Smooth muscle cell (in vitro differentiated cells): ENCODE results near the gene IL1R1. TPM values are rescaled to one million over a fixed set of nuclear protein-coding genes. Genes with fewer than 3 reads are reported as not detected.

Experiments used
- DNase-seq: peaks from one replicate; lab custom pipeline; 2025; ENCODE audit not compliant: unreplicated experiment; lab: John Stamatoyannopoulos, UW
- H2AFZ ChIP-seq: fragments of 200-600 bp; sonication (generic); 2 replicates; pipeline ENCODE4 v1.6.0; 2016; ENCODE audit warnings: antibody characterized with exemption, low read depth, mild to moderate bottlenecking
- H3F3A ChIP-seq: fragments of 200-600 bp; sonication (generic); 2 replicates; pipeline ENCODE4 v1.6.0; 2017; ENCODE audit warnings: antibody characterized with exemption, low read depth
- H3K27ac ChIP-seq: fragments of 200-600 bp; sonication (generic); 2 replicates; pipeline ENCODE4 v1.5.1; 2016; ENCODE audit warnings: low read depth, mild to moderate bottlenecking
- H3K27me3 ChIP-seq: fragments of 200-600 bp; sonication (generic); 2 replicates; pipeline ENCODE4 v1.6.1; 2016; ENCODE audit warnings: low read depth, mild to moderate bottlenecking
- H3K36me3 ChIP-seq: fragments of 200-600 bp; sonication (generic); 2 replicates; pipeline ENCODE4 v1.5.1; 2016; ENCODE audit warnings: low read depth
- H3K4me1 ChIP-seq: fragments of 200-600 bp; sonication (generic); 2 replicates; pipeline ENCODE4 v1.5.1; 2016; ENCODE audit warnings: low read depth
- H3K4me2 ChIP-seq: fragments of 200-600 bp; sonication (generic); 2 replicates; pipeline ENCODE4 v1.6.0; 2016; ENCODE audit warnings: mild to moderate bottlenecking
- H3K4me3 ChIP-seq: fragments of 200-600 bp; sonication (generic); 2 replicates; pipeline ENCODE4 v1.5.1; 2016; ENCODE audit warnings: mild to moderate bottlenecking
- H3K79me2 ChIP-seq: fragments of 200-600 bp; sonication (generic); 2 replicates; pipeline ENCODE4 v1.6.0; 2016; ENCODE audit warnings: low read depth, mild to moderate bottlenecking
- H3K9ac ChIP-seq: fragments of 200-600 bp; sonication (generic); 2 replicates; pipeline ENCODE4 v1.6.0; 2016; ENCODE audit warnings: low read depth
- H3K9me3 ChIP-seq: fragments of 200-600 bp; sonication (generic); replicated peaks from 2 replicates; pipeline ENCODE4 v1.5.1; 2016; ENCODE audit warnings: low read depth
- H4K20me1 ChIP-seq: fragments of 200-600 bp; sonication (generic); 2 replicates; pipeline ENCODE4 v1.6.0; 2016; ENCODE audit warnings: low read depth
- WGBS: methylation state at CpG from one replicate; pipeline ENCODE4 v1.1.7; 2016; ENCODE audit warnings: low lambda C conversion rate; 5-methylcytosine and 5-hydroxymethylcytosine counted together
- polyA plus RNA-seq: library from polyadenylated mRNA; unstranded; fragments of >200 nt; fragmentation: Nextera tagmentation; extraction: Ambion mirVana; gene quantifications from 2 replicates; pipeline ENCODE4 v1.2.1, GENCODE V29; 2016
- total RNA-seq: library from RNA; depleted of rRNA; stranded (reverse); fragments of >200 nt; gene quantifications from 2 replicates; pipeline ENCODE4 v1.2.3, GENCODE V29; 2014
- TF ChIP-seq, protein P1 (sequence below): fragments of 200-600 bp; sonication (generic); IDR thresholded peaks from 2 replicates; pipeline ENCODE4 v1.5.1; 2017; ENCODE audit warnings: borderline replicate concordance, mild to moderate bottlenecking, antibody characterized with exemption; ENCODE audit not compliant: insufficient read depth, poor library complexity, severe bottlenecking

Gene IL1R1
- total and polyA plus RNA-seq, 2 experiments from 2014 or later = 26.8 to 32.4 TPM

DNA sequence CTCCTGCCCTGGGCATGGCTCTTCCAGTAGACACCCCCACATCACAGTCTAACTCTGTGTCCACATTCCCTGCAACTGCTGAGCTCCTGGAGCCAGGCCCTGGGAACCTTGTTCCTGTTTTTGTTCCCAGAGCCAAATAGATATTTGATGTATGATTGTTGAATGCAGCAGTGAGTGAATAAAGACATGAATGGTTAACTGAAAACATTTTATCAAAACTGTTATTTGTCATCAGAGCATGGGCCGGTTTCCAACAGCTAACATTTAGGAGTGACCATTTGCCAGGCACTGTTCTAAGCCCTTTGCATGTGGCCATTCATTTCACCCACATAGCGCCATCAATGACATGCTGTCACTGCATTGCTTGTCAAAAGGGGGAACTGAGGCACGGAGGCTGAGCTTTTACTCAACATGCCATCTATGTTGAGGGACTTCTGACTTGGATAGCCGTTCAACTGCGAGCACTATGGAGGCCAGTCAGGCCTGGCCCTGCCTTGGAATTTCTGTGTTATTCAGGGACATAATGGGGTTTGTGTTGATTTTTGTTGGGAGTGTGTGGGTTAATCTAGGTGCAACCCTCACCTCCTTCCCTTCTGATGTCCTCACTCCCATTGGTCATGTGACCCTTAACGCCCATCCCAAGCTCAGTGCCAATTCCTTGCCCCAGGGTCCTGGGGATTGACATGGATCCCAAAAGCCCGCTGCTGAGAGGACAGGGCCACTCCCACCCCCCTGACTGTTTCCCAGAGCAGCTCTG, 12.6 kb downstream of the IL1R1 start:
- DNase-seq = no peak
- no peaks in the 10 kb centered on the region for H3K9me3 ChIP-seq
- H3K27ac ChIP-seq = peak overlapping the region; percentile 55
- H3K4me2 ChIP-seq = no peak overlapping the region
- TF ChIP-seq, protein P1, sequence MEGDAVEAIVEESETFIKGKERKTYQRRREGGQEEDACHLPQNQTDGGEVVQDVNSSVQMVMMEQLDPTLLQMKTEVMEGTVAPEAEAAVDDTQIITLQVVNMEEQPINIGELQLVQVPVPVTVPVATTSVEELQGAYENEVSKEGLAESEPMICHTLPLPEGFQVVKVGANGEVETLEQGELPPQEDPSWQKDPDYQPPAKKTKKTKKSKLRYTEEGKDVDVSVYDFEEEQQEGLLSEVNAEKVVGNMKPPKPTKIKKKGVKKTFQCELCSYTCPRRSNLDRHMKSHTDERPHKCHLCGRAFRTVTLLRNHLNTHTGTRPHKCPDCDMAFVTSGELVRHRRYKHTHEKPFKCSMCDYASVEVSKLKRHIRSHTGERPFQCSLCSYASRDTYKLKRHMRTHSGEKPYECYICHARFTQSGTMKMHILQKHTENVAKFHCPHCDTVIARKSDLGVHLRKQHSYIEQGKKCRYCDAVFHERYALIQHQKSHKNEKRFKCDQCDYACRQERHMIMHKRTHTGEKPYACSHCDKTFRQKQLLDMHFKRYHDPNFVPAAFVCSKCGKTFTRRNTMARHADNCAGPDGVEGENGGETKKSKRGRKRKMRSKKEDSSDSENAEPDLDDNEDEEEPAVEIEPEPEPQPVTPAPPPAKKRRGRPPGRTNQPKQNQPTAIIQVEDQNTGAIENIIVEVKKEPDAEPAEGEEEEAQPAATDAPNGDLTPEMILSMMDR = no peak
- no peaks in the 10 kb centered on the region for H3K27me3 ChIP-seq
- H4K20me1 ChIP-seq = peaks cover 21% of the 10 kb centered on the region
- H3F3A ChIP-seq = peaks cover 8% of the 10 kb centered on the region
- H3K4me3 ChIP-seq = no peak overlapping the region
- peaks cover 10% of the 10 kb centered on the region for H3K36me3 ChIP-seq
- 77% methylated on average over 7 of the region's 7 CpGs for WGBS
- H3K79me2 ChIP-seq = peaks cover 63% of the 10 kb centered on the region
- no peak overlapping the region for H3K9ac ChIP-seq
- no peaks in the 10 kb centered on the region for H3K4me1 ChIP-seq
- no peak overlapping the region for H2AFZ ChIP-seq

DNA sequence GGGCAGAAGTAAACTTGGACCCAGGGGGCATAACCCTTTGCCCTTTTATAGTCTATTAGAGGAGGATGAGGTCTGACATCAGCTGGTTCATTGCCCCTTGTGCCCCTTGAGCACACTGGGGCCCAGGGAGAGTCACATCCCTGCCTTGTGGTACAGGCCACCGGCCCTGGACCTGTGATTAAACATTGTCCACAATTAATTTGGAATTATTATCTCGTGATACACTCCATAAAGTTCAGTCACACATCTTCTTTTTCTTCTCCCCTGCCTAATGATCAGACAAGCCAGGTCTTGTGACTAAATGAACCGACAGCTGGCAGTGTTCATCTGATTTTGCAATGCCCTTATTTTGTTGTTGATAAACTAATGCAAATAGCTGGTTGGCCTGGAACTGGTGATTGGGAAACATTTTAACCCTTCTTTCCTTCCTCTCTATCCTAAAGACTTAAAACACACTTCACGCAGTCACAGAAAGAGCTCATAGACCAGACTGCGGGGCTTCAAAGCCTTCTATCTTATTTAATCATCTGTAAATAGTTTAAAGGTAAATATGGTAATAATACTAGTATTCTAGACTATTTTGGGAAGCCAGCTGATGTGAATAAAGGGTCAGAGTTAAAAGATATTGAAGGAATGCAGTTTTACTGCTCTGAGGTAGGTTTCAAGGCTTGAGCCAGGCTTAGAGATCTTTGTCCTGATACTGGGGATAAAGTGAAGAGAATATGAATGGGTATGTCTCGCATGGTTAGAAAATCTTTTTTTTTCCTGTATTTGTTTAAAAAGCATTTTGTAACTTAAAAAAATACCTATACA, 13.4 kb downstream of the IL1R1 start:
- Histone ChIP-seq H3F3A (peaks cover 14% of the 10 kb centered on the region), H3K9ac (no peak overlapping the region), H2AFZ (no peak overlapping the region), H3K36me3 (peaks cover 10% of the 10 kb centered on the region), H3K79me2 (peaks cover 63% of the 10 kb centered on the region), H3K4me1 (no peaks in the 10 kb centered on the region), H3K9me3 (no peaks in the 10 kb centered on the region), H4K20me1 (peaks cover 17% of the 10 kb centered on the region), H3K4me2 (no peak overlapping the region), H3K4me3 (no peak overlapping the region), H3K27me3 (no peaks in the 10 kb centered on the region), H3K27ac (peak overlapping the region; percentile 55)
- TF ChIP-seq, protein P1 = no peak
- DNase-seq = no peak
- 46% methylated on average over 6 of the region's 6 CpGs for WGBS

DNA sequence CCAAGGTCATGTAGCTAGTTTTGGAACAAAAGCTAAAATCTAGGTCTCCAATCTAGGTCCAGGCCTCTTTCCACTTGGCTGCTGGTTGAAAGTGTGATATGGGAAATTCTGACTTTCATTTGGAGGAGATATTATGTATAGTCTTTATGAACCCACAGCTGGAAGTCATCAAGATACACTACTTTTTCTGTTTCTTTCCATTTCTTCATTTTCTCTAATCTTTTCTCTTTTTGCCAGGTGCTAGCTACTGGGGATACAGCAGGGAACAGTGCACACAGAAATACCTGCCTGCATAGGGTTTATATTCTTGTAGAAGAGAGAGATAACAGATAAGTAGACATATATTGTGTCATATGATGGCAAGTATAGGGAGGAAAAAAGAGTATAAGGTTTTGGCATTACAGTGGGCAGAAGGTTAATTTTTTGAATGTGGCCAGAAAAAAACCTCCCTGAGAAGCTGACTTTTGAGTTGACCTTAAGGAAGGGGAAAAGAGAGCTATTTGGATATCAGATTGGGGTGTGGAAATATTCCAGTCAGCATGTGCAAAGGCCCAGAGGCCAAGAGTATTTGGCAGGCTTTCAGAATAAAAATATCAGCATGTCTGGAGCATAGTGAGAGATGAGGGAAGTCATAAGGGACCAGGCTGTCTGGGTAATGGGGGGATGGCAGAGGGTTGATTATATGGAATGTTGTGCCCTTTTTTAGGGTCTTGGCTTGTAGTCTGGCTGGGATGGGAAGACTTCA, 15.6 kb downstream of the IL1R1 start:
- Histone ChIP-seq H3K27ac (peak overlapping the region; percentile 55), H3K79me2 (peaks cover 65% of the 10 kb centered on the region)

More for the DNA sequence above, 15.6 kb downstream of the IL1R1 start:
- Histone ChIP-seq H3K4me2 (no peak overlapping the region), H3K9me3 (no peaks in the 10 kb centered on the region), H3F3A (peaks cover 14% of the 10 kb centered on the region), H4K20me1 (peaks cover 2% of the 10 kb centered on the region), H3K9ac (no peak overlapping the region), H3K27me3 (no peaks in the 10 kb centered on the region), H3K36me3 (peaks cover 10% of the 10 kb centered on the region), H2AFZ (no peak overlapping the region), H3K4me1 (peaks cover 3% of the 10 kb centered on the region), H3K4me3 (no peak overlapping the region)
- TF ChIP-seq, protein P1 = no peak
- no peak for DNase-seq
